NCI-H345 (cell line): ENCODE measurements around the gene AFTPH.

ENCODE experiments used
- DNase-seq: peaks from one replicate; lab custom pipeline; 2025; lab: John Stamatoyannopoulos, UW

The AFTPH gene

GRCh38 chr2:64612575-64613195 lies 88.6 kb downstream of the AFTPH start:
- no peak for DNase-seq

GRCh38 chr2:64613276-64613675 lies 89.1 kb downstream of the AFTPH start:
- no peak for DNase-seq

DNA sequence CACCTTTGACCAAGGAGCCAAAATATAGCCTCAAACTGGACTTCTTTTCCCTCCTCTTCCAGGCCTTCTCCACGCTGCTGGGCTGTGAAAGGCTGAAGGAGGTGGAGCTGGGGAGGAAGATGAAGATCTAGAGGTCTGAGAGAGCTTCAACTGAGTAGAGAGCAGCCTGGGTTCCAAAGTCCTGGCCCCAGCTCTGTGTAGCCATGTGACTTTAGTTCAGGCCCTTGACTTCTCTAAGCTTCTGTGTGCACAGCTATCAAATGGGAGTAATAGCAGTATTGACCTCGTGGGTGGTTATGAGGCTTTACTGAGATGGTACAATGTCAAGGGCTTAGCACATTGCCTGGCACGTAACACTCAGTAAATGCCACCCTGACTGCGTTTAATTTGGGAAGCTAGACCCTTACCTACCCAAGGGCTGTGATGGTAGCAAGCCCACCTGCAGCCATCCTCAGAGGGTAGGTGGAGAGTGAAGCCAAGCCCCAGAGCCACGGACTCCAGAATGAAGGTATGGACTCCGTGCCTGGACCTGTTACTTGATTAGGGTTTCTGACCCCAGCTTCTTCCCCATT lies 91.2 kb downstream of the AFTPH start:
- no peak for DNase-seq

GRCh38 chr2:64615844-64616536 lies 91.9 kb downstream of the AFTPH start:
- DNase-seq = no peak

DNA sequence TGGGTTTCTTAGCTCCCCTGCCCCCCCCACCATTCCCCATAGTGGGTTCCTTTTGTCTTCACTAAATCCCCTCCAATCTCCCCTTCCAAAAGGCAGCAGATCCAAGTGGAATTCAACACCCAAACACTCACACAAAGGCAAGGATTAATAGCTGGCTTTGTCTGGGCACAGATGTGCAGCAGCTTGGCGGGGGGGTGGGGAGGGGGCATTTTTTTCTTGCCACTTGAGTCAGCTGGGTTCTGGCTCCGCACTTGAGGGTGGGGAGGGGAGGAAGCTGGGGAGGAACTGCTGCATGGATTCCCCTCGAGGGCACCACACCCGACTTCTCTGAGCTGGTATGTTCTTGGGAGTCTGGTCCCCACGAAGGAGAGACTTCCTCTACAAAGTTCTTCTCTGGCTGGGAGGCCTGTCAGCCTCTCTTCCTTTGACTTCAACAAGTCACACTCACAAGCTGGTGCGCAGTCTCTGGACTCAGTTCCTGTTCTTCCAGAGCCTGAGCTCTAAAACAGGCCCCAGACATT lies 93.6 kb downstream of the AFTPH start:
- no peak for DNase-seq

GRCh38 chr2:64620661-64621060 lies 96.5 kb downstream of the AFTPH start:
- no peak for DNase-seq

DNA sequence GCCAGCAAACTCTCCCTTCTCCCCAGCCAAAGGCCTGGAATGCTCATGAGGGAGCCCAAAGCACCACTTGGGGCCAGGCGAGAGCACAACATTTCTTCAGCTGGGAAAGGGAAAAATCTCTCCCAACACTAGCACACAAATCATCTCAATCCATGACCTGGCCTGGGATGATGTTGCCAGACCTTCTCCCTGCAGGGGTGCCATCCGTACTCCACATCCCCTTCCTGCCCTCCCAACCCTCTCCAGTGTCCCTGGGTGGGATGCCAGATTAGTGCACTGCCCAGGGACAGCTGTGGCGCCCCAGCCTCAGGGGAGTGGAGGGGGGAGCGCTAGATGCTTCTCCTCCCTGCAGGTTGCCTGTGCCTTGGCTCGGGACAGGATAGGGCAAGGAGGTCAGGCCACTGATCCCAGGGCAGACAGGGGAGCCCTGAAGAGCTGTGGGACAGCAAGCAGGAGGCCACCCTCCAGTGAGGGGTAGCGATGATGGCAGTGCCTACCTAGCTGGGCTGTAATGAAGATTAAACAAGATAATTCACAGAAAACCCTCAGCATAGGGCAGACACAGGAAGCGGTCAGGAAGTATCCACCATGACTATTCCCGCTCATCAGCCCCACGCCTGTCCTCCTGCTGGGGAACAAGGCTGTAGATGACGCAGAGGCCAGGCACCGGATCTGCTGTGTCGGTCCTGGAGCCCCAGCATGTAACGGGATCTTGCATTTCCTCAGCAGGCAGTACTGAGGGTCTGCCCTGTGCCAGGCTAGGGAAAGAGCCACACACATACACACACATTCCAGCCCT lies 98.5 kb downstream of the AFTPH start:
- DNase-seq = no peak

- DNase-seq = no peak
Measured at GRCh38 chr2:64623242-64623850, 99.2 kb downstream of the AFTPH start.

DNA sequence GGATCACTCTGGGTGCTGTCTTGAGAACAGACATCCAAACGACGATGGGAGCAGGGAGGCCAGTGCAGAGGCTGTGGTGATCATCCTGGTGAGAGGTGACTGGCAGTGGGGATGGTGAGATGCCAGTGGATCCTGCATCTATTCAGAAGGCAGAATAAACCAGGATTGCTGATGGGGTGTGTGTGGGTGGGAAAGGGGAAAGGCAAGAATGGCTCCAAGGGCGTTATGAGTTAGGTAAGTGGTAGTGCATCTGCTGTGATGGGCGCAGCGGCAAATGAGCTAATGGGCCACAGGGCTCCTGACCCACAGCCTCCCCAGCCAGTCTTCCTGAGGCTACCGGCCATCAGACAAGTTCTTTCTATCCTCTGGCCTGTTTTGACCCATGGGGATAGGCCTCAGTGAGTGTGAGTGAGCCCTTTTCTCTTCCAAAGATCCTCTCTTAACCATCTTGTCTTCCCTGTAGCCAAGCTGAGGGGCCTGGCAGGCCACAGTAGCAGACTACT lies 100.0 kb downstream of the AFTPH start:
- DNase-seq = no peak

- DNase-seq = no peak
Measured at GRCh38 chr2:64624862-64625261, 100.7 kb downstream of the AFTPH start.

DNA sequence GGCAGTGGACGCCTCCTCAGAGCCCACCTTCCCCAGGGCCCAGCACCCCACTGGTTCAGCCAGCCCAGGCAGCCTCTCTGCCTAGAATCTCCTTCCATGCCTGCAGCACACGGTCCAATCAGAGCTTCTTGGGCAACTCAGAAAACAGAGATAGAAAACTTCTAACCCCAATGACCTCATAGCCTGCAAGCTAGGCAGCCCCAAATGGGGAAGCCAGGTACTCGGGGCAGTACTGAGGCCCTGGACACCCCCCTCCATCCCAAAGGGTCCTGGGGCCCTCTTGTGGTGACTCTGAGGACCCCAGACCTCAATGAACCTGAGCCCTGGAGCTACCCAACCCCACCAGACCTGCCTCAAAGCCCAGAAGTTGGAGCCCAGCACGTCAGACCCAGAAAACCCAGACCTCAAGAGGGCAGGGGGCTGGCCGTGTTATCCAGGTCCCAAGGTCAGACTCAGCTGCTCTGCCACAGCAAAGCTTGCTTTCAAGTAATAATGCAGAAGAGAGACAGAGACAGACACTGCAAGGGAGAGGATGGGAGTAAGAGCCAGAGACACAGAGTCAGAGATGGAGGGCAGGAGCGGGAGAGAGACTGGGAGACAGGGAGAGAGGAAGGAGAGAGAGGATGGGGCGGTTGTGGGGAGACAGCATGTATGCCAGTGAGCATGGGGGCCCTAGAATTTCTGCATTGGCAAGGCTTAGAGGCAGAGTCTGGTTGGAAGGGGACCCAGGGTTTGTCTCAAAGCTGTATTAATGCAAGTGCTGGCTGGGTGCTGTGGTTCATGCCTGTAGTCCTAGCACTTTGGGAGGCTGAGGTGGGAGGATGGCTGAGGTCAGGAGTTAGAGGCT lies 101.4 kb downstream of the AFTPH start:
- DNase-seq = no peak

GRCh38 chr2:64626146-64626809 lies 102.2 kb downstream of the AFTPH start:
- DNase-seq = no peak

DNA sequence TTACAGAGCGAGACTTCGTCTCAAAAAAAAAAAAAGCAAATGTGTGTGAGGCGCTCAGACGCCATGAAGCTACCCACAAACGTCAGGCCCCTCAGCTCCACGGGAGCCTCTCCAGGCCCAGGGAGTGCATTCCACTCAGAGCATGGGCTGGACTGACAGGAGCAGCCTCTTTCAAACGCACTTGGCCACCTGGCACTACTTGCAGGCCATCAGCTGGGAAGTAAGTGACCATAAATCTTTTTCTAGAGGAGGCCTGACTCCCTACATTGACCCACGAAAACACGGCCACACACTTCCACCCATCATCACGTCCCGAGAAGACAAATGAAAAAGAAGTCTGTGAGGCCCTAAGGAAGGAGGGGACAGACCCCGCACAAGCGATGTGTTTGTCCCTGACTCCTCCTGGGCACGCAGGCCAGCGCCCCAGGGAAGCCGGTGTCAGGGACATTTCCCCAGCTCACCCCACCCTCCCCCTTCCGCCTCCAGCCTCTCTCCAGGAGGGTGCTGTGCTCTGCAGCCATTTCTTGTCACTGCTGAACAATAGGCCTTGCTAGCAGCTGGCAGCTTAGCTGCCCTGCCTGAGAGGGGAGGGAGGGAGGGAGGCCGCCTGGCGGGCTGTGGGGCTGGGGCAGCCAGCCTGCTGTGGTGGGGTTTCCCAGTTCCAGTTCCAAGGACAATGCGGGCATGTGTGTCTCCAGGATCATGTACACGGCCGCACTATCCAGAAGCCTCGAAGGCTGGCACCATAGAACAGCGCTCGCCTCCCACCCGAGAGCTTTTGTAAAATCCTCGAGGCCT lies 103.0 kb downstream of the AFTPH start:
- DNase-seq = peak; percentile 78

GRCh38 chr2:64627860-64628841 lies 104.0 kb downstream of the AFTPH start:
- DNase-seq = no peak

DNA sequence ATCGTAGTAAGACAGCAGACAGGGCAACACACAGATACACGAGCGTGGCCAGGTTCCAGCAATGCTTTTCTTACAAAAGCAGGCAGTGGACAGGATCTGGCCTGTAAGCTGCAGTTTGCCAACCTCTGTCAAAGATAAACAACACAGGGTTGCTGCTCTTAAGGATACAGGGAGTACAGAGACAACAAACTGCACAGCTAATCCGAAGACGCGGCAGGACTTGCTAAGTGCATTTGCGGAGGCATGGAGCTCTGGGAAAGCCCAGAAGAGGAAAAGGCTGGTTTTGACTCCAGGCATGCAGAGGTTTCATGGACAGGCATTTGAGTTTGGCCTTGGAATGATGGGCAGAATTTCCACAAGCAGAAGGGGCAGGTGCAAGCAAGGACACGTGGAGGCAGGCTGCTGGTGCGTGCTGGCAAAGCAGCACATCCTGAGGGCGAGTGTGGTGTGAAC lies 105.2 kb downstream of the AFTPH start:
- no peak for DNase-seq

DNA sequence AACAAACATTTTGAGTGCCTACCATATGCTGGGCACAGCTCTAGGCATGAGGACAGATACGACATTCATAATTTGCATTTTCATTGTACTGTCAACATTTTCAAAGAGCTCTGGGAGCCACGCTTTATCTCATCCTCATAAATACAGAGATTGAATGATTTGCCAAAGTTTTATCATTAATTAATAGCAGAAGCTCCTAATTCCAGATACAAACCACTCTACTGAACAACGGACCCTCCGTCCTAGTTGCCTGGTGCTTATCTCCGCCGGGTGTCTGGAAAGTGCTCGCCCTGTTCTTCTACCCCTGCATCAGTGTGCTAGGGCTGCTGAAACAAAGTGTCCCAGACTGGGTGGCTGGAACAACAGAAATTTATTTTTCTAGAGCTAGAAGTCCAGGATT lies 105.7 kb downstream of the AFTPH start:
- DNase-seq = no peak

GRCh38 chr2:64630752-64631151 lies 106.6 kb downstream of the AFTPH start:
- DNase-seq = no peak

DNA sequence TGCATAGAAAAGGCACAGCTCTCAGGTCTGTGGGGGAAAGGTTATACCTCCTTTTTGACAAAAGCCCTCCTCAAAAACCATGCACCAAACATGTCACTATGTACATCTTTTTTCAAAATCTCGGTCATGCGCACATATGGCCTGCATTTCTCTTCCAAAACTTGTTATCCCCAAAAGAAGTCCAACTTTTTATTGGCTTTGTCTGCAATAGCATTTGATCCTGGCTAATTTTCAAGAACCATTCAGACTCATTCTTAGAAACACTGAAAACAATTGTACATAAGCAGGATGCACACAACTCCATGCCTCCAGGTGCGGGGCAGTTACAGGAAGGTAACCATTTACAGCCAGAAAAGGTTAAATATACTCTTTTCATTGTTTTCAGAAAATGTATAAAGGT lies 107.6 kb downstream of the AFTPH start:
- no peak for DNase-seq
